GM12872 (cell line): ENCODE measurements around the gene TFAP2A.

ENCODE experiments used
- CTCF ChIP-seq: IDR thresholded peaks from 3 replicates; pipeline ENCODE4 v1.5.1; 2011; ENCODE audit warnings: low read depth, mild to moderate bottlenecking, low read length, moderate library complexity; ENCODE audit not compliant: insufficient read depth

Gene TFAP2A

GRCh38 chr6:10405513-10405900, 9.4 kb downstream of the TFAP2A start:
- no peak for TF ChIP-seq CTCF

GRCh38 chr6:10404799-10405512, 9.9 kb downstream of the TFAP2A start:
- TF ChIP-seq CTCF: no peak

- peak; percentile 47 for TF ChIP-seq CTCF
Measured at GRCh38 chr6:10404107-10404798, 10.6 kb downstream of the TFAP2A start.

- TF ChIP-seq CTCF: no peak
Measured at GRCh38 chr6:10403385-10404106, 11.3 kb downstream of the TFAP2A start.

GRCh38 chr6:10402648-10403311, 12.1 kb downstream of the TFAP2A start:
- no peak for TF ChIP-seq CTCF

GRCh38 chr6:10401632-10402223, 13.1 kb downstream of the TFAP2A start:
- no peak for TF ChIP-seq CTCF
